ENCODE data around the gene CHD2.
"Not testable (repeated sequence)": the region's sequence is repeated elsewhere in the genome, so short reads cannot be mapped to it uniquely, and the experiment has no call there.

Gene CHD2

DNA sequence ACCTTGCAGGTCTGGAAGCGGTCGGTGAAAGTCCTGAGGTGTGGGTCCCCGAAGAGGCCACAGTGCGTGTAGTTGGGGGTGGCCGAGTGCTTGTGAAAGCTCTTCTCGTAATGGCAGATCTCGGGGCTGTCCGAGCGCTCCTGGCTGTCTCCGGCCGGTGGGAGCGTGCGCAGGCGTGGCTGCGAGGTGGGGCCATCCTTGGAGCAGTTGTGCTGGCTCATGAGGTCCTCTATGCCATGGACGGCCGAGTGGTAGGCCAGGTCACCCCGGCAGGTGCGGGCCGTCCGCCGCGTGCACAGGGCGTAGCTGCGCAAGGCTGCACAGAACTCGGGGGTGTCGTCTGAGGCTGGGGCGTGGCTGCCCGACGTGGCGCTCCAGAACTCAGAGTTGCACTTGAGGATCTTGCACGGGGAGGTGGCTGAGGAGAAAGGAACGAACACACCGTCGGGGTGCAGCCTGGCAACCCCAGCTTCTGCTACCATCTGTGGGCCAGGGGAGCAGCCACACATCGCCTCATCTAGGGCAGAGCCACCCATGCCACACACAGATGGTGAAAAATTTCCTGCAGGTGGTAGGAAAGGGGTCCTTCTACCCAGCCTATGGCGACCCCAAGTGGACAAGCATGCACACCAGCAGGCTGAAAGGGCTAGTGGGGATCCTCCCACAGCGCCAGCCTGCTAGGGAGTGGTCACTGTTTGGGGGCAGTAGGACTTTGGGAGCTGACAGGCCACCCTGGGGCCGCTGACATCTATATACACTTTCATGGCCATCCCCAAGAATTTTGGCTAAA, 152.2 kb downstream of the CHD2 start:
- no peak for DNase-seq

DNA sequence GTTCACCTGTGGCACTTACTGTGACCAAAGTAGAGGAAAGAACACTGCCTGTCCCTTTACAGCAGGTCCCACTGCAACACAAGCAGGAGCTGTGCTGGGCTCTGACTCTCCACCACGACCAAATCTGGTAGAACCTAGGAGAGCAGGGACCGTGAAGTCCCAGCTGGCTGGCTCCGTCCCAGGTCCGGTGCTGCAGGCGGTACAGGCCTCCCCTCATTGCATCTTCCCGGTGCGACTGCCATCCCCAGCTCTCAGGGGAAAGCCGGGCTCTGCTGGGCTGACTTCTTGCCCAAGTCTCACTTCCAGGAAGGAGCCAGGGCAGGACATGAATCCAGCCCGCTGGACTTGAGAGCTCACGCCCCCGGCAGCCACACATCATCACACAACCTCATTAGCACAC, 155.1 kb downstream of the CHD2 start:
- DNase-seq: no peak

DNA sequence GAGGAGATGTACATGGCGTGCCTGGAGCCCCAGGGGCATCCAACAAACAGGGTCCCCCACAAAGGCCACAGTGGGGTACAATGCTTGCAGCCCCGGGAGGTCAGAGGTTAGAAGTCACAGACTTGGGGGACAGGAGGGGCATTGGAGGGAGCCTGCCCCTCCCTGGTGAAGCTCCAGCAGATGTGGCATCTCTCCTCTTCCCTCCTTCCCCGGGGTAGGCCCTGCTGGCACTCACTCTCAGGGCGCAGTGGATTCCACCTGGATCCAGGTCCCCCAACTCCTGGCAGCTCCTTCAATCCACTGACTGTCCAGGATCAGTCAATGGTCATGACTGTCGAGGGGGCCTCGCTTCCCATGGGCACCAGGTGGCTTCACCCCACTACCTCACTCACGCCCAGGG, 156.7 kb downstream of the CHD2 start:
- no peak for DNase-seq

DNA sequence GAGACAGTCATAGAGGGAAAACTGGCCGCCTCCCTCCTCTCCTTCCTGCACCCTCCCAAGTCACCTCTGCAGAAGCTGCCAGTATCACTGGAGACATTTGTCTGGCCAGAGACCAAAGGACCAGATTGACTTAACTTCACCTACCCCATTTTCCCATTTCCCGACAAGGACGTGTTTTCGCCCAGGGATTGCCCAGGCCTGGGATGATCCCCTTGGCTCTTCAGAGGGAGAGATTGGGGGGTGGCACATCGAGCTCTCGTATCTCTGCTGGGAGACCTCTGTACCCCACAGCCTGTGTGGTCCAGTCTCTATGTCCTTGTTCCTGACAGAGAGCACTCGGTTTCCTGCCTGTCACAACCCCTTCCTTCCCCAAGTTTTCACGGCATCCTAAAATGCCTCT, 157.5 kb downstream of the CHD2 start:
- DNase-seq: no peak

DNA sequence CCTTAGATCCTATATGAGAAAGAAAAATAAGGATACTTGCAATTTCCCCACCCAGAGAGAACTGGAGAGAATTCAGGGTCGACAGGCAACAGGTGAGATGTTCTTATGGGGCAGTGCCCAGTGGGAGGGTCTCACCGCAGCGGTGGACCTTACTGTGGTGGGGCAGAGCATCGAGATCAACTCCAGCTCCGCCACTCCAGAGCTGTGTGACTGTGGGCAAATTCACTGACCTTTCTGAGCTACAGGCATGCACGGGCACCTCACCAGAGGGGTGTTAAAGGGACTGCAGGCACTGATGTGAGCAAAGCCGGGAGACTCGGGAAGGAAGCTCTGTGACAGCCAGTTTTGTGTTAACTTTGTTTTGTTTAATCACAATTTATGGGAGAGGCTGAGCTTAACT, 158.0 kb downstream of the CHD2 start:
- DNase-seq: no peak

DNA sequence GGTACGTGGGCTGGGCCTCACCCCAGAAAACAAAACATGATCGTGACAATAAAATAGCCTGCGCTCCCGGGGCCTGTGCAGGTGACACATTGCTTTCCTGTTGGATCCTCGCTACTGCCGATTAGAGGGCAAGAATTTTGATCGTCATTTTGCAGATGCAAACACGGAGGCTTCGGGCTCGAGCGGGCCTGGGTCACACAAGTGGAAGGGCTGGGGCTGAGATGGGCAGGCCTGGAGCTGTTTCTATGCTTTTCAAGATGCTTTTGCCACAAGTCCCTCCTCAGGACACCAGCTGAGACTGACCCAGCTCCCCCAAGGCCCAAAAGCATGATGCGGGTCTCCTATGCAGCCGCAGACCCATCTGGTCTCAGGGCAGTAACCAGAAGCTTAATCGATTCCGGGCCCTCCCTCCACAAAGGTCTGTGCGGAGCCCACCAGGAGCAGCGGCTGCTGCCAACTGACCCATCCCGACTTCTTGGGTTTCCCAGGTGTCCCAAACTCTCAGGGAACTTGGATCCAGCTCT, 158.8 kb downstream of the CHD2 start:
- DNase-seq: no peak

DNA sequence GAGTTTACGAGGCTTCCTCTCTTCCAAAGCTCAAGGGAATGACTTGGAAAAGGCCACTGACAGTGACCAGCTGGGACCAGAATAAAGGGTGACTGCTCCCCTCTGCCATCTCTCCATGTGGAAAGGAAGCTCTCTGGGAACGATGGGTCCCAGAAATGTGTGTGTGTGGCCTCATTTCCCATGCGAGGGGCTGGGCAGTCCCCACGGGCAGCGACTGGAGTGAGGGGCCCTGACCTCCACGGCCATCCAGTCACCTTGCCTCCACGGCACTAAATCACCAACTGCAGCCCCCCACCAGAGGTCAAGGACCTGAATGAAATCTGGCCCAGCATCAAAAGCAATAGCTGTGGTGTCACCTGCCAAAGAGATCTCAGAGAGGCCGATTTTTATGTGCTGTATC, 159.3 kb downstream of the CHD2 start:
- DNase-seq: no peak

DNA sequence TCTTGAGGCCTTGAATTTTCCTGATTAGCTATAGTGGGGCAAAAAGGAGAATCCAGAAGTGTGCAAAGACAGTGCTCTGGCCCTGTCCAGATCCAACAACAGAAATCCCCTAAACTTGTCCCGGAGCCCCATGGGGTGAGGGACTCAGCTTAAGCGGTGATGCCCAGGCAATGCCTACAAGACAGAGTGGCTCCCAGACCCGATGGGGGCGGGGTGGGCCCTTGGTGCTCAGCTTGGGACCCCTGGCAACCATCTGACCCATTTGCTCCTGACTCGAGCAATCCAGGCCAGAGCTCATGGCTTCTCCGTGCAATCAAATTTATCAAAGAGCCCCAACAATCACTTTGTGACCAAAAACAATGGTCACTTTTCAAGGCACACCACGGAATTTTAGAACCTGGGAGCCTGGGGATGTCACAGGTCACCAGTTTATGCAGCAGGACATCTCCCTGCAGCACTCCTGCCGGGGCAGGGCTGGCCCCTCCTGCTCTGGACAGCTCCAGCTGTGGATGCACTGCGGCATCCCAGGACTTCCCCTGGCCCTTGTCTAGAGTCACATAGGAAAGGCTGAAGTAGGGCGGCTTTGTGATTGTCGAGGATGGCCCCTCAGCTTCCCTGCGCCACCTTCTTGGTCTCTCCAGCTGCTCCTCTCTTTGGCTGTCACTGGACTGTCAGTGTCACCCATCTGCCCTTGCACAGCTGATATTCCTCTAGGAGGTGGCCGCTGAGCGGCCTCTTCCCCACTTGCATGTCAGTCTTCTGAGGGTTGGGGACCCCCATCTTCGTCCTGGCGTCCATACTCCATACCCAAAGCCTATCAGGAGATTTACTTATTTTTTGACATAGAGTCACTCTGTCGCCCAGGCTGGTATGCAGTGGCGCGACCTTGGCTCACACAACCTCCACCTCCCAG, 160.5 kb downstream of the CHD2 start:
- DNase-seq: no peak

DNA sequence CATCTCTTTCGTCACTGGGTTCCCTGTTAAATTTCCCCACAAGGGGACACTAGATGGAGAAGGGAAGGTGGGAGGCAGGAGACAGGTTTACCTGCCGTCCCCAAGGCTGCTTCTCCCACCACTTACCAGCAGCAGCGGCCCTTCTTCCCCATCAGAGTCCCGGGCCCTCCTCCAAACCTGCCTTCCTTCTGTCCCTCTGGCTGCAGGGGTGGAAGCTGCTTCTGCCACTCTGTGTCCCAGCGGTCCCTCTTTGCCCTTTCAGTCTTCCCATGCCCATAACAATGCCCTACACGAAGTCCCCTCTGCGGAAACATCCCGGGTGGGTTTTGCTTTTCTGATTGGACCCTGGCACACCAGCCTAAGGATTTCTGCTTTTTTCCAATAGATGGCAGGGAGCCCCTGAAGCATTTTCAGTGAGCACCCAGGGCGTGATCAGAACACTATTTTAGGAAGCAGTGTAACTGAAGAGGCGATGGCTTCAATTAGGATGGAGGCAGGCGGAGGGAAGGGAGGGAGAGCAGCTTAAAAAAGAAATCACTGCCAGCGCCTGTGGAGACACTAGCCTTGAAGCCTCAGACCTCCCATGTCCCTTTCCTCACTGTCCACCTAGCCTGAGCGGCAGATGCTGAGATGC, 162.6 kb downstream of the CHD2 start:
- not testable (repeated sequence) for DNase-seq

DNA sequence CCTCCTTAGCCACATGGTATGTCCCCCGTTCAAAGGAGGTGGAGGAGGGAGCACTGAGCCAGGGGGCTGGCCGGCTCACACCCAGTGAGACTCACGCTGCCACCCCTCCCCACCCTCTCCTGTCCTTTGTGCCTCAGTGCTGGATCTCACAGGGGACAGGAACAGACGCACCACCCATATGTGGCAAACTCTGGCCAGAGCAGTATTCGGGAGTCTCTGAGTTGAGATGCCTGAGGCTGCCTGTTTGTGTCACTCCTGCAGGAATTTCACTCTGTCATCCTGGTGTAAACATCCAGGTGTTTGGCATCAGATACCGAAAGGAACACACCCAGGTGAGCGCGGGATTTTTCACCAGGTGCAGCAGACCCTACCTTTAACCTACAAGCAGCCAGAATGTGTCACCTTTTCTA, 163.1 kb downstream of the CHD2 start:
- DNase-seq: no peak

DNA sequence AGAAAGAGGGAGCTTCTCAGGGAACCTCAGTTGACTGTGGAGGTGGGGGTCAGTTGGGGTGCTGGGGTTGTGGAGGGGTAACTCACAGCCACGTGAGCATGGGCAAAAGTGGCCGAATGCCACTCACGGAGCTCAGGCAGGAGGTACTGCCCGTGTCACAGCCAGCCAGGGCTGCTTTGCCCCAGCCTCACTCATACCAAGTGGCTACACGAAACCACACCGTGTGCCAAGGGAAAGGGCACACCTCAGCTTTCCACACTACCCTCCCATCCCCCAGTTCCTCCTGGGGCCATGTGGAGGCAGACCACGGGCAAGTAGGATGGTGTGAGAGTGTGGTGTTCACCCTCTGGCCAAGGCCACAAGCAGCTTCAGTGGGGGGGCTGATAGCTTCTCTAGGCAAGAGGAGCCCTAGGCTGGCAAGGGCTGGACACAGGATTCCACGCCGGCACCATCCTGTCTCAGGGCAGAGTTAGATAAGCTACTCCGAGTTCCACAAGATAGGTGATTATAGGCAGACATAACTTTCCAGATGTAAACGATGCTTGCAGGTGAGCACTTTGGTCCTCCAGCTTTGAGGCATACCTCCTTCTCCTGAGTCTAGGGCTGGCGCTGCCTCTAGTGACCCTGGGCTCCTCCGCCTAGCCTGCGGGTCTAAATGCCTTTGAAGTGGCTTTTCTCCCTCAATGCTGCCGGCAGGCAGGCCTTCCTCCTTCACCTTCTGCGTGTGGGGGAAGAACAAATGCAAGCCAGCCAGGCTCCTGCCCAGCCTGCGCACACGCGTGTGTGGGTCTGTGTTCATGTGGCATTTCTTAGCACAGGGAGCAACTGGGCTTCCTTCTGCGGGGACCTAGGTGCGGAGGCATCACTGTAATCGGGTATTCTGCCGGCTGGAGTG, 163.9 kb downstream of the CHD2 start:
- DNase-seq: no peak

DNA sequence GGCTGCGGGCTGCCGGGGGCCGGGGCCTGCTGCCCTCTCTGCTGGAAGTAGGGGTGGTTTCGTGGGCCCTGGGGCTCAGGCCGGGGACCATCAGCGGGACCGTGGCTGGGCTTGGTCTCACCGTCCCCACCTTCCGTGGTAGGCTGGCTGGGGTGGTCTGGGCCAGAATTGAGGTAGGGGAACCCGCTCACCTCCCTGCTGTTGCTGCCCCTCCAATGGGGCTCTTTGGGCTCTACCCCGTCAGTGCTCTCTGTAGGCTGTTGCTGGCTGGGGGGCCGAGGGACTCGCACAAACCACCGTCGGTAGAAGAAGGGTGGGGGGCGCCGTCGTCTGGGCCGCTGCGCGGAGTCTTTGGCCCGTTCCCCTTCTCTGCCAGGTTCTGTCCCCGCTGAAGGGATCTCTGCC, 165.5 kb downstream of the CHD2 start:
- no peak for DNase-seq

DNA sequence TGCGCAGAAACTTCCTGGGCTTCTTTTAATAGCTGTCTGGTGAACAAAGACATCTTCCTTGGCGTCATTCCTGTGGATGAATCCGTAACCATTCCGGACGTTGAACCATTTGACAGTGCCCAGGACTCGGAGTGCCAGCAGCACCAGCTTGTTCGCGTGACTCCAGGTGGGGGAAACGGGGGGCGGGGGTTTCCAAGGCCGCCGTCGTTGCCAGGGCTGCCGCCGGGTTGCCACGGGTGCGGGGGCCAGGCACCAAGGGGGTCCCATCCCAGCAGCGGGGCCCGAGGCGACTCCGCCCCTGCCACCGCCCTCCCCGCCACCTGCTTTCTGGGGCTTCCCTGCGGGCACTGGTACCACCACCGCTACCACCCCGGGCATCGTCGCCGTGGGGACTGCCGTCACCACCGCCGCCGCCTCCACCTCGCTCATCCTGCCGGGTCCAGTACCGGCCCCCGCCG, 166.1 kb downstream of the CHD2 start:
- DNase-seq: no peak

DNA sequence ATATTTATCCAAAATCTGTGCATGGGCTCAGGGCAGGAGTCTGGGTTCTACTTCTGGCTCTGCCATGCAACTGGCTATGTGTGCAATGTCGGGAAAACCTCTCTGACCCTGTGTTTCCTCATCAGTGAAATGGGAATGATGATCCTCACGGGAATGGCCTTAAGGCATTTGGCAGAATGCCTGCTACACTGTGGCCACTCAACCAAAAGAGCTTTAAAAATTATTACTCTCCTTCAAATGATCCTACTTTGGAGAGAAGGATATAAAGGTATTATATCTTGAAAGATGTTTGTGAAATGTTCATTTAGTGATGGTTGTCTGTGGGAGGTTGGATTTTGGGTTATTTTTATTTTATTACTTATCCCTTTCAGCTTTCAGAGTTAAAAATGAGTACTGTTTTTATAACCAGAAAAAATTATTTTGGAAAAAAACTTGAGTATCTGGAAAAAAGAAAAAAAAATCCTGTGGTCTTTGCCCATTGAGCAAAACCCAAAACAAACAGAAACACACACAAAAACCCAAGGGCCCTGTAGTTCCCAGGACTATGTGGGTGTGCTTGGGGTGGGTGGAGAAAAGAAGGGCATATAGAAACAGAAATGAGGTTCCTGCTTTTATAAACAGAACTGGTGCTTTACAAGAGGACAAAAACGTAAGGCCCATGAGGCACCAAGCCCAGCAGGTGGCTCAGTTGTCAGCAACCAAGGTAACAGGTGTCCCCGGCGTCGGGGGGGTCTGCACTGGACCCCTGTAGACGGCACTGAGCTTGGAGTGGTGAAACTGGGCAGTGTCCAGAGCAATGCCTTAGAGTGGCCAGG, 166.9 kb downstream of the CHD2 start:
- DNase-seq: no peak

DNA sequence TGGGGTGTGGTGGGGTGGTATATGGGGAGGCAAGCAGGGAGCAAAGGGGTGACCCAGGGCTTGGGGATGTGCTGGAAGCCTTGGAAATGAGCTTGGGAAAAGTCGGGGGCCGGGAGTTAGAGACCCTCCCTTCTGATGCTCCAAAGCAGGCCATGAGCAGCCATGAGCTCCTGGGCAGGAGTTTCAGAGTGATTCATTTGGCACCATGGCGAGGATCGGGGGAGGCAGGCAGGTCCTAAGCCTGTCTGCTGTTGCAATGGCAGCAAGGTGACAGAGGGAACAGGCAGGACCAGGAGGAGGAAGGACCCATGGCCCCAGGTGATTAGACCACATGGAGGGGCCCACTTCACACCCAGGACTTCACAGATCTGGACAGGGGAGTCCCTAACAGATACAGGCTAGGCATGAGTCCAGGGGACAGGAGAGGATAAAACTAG, 167.5 kb downstream of the CHD2 start:
- no peak for DNase-seq

DNA sequence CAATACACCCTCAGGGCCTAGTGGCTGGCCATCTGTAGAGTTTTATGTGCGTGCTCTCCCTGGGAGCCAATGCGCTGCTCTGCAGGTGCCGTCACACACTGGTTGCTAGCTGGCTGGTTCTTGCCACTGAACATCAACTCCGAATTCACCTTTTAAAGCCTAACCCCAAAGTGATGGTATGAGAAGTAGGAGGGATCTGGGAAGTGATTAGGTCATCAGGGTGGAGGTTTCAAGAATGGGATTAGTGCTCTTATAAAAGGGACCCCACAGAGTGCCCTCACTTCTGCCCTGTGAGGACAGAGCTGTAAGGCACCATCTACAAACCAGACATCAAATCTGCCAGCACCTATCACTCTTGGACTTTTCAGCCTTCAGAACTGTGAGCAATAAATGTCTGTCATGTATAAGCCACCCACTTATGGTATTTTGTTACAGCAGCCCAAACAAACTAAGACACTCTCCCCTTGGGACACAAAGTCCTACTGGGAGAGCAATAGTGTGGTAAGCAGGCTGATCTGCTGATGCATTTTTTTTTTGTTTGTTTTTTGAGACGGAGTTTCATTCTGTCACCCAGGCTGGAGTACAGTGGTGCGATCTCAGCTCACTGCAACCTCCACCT, 168.6 kb downstream of the CHD2 start:
- DNase-seq: no peak

DNA sequence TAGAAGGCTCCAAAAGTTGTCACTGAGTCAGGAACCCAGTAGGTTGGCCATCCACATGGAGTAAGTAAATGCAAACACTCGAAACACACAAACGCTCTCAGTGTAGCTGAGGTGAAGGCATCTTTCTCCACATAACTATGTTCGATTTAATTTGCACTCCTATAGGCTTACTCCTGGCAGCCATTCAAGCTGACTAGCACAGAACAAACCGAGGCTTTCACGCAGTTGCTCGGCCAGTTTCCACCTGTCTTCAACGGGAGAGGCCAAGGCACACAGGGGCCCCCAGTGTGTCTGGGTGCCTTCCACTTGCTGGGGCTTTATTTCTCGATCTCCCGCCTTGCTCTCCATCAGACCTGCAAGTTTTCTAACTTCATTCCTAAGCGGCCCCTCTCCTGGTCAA, 170.0 kb downstream of the CHD2 start:
- no peak for DNase-seq

DNA sequence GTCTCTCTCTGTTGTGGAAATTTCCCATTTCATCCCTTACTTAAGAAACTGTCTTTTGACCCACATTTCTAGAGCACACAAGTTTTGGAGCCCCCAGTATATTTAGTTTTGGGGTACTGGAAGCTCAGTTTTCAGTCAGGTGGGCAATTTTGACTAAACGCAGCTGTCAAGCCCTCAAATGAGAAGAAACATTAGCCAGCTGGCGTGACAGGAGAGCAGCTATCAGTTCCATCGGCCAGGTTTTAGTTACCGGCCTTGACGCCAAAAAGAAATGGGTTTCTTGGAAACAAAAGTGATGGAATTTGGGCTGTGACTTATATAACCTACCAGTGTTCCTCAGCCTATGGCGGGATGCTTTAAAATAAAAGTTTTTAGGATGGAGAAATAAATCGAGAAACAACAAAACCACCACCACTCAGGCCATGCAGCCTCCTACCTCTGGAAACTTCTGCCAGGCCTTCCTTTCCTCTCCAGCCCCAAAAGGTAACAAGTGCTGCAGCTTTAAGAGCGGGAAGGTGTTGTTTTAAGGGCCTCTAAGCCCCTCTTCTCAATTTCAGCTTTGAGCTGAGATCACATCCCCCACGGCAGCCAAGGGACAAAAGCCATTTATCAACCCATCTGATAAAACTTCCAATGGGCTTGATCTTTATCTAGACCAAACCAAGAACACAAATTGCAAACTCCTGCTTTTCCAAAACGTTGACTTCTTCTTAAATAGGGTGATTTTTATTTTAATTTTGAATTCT, 170.6 kb downstream of the CHD2 start:
- DNase-seq: no peak

DNA sequence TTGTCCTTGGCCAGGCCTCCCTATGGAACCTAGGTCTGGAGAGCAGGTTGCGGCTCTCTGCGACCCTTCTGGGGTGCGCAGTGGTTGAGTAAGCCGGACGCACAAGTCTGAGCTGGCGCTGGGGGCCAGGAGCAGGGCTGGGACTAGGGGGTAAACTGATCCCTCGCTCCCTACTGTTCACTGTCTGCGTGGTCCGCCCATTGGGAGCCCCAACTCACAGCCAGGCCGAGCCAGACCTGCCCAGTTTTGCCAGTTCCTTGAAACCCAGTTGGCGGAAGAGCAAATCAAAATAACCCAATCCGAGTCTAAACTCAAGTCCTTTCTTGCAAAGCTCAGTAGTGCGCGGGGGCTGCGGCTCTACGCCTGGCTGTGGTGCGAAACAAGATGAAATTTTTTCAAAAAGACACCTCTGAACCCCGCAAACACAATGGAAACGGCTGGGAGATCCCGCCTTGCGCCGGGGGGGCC, 171.4 kb downstream of the CHD2 start:
- no peak for DNase-seq

DNA sequence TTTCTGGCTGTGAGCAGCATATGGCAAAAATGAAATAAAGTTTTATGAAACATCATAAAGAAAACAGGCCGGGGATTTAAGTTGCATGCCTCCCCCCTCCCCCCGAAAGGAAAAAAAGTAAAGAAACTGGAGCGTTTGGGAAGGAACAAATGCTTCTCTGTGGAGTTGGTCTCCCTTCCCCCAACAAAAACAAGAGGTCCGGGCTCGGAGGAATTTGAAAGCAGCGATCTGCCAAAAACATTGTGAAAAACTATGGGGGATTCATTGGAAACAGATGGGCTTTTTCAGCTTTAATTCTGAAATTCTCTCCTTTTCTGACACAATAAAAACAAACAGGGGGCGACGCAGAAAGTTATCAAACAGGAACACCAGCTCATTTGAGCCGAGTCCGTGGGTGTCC, 171.9 kb downstream of the CHD2 start:
- no peak for DNase-seq

All from AML-193 (cell line).